GM23338 (cell line): Measurements from ENCODE around the gene DOCK10. TPM values are rescaled to one million over a fixed set of nuclear protein-coding genes. Genes with fewer than 3 reads are reported as not detected.

Source experiments
- ATAC-seq: fragments of 200-7000 bp; cut with Tn5 transposase; 3 replicates; pipeline ENCODE4 v1.9.1; 2020
- DNase-seq: peaks from one replicate; pipeline ENCODE4 v3.0.0-alpha.2; 2015; ENCODE audit warnings: low spot score
- H2AFZ ChIP-seq: fragments of 200-600 bp; sonication (generic); 2 replicates; pipeline ENCODE4 v1.8.0; 2016; ENCODE audit warnings: antibody characterized with exemption, mild to moderate bottlenecking, moderate library complexity
- H3F3A ChIP-seq: fragments of 200-600 bp; sonication (generic); replicated peaks from 2 replicates; pipeline ENCODE4 v1.8.0; 2017; ENCODE audit warnings: antibody characterized with exemption, mixed run types, low read depth
- H3K27ac ChIP-seq: fragments of 200-600 bp; sonication (generic); 2 replicates; pipeline ENCODE4 v1.6.1; 2016; ENCODE audit warnings: low read depth
- H3K27me3 ChIP-seq: fragments of 200-600 bp; sonication (generic); 2 replicates; pipeline ENCODE4 v1.8.0; 2016; ENCODE audit warnings: mild to moderate bottlenecking, mixed run types, moderate library complexity; ENCODE audit not compliant: insufficient read depth
- H3K36me3 ChIP-seq: fragments of 200-600 bp; sonication (generic); 2 replicates; pipeline ENCODE4 v1.8.0; 2016; ENCODE audit warnings: mild to moderate bottlenecking; ENCODE audit not compliant: insufficient read depth
- H3K4me1 ChIP-seq: fragments of 200-600 bp; sonication (generic); 2 replicates; pipeline ENCODE4 v1.8.0; 2016; ENCODE audit warnings: mild to moderate bottlenecking, moderate library complexity; ENCODE audit not compliant: insufficient read depth
- H3K4me2 ChIP-seq: fragments of 200-600 bp; sonication (generic); 2 replicates; pipeline ENCODE4 v1.7.1; 2017; ENCODE audit warnings: mixed run types
- H3K4me3 ChIP-seq: fragments of 200-600 bp; sonication (generic); 2 replicates; pipeline ENCODE4 v1.6.1; 2016; ENCODE audit warnings: mixed run types
- H3K79me2 ChIP-seq: fragments of 200-600 bp; sonication (generic); replicated peaks from 2 replicates; pipeline ENCODE4 v1.8.0; 2017; ENCODE audit warnings: mild to moderate bottlenecking; ENCODE audit not compliant: insufficient read depth
- H3K9me2 ChIP-seq: fragments of 200-600 bp; sonication (generic); 2 replicates; pipeline ENCODE4 v1.8.0; 2017; ENCODE audit not compliant: insufficient read depth
- H4K20me1 ChIP-seq: fragments of 200-600 bp; sonication (generic); replicated peaks from 2 replicates; pipeline ENCODE4 v1.8.0; 2017; ENCODE audit warnings: mild to moderate bottlenecking; ENCODE audit not compliant: insufficient read depth
- H3K27ac Mint-ChIP-seq: 2 replicates; pipeline ENCODE4 v1.8.0; 2020; ENCODE audit warnings: inconsistent platforms, mild to moderate bottlenecking, moderate library complexity, mixed read lengths
- H3K27me3 Mint-ChIP-seq: 3 replicates; pipeline ENCODE4 v1.8.0; 2022; ENCODE audit warnings: low read depth, mild to moderate bottlenecking, moderate library complexity, mixed read lengths, inconsistent platforms; ENCODE audit not compliant: insufficient read depth, poor library complexity
- H3K36me3 Mint-ChIP-seq: 3 replicates; pipeline ENCODE4 v1.8.0; 2021; ENCODE audit warnings: low read depth, mild to moderate bottlenecking, inconsistent platforms, moderate library complexity, mixed read lengths
- H3K4me1 Mint-ChIP-seq: 3 replicates; pipeline ENCODE4 v1.8.0; 2020; ENCODE audit warnings: mild to moderate bottlenecking, inconsistent platforms, mixed read lengths
- H3K4me3 Mint-ChIP-seq: 3 replicates; pipeline ENCODE4 v1.8.0; 2021; ENCODE audit warnings: moderate library complexity, mild to moderate bottlenecking, inconsistent platforms, mixed read lengths
- H3K9me3 Mint-ChIP-seq: 3 replicates; pipeline ENCODE4 v1.8.0; 2020; ENCODE audit warnings: moderate library complexity, mild to moderate bottlenecking, inconsistent platforms, mixed read lengths
- NANOG ChIP-seq: IDR thresholded peaks from 2 replicates; pipeline ENCODE4 v1.6.1; 2016; ENCODE audit warnings: antibody characterized with exemption, borderline replicate concordance
- POLR2AphosphoS5 ChIP-seq: IDR thresholded peaks from 2 replicates; pipeline ENCODE4 v1.6.1; 2016; ENCODE audit warnings: antibody characterized with exemption, low read depth
- STAT1 ChIP-seq: IDR thresholded peaks from one replicate; pipeline ENCODE4 v1.6.1; 2016; ENCODE audit warnings: antibody characterized with exemption; ENCODE audit not compliant: unreplicated experiment
- ZNF114 ChIP-seq: fragments of 250-450 bp; sonication (Bioruptor Pico); IDR thresholded peaks from 2 replicates; pipeline ENCODE4 v1.5.0; 2020; ENCODE audit warnings: mild to moderate bottlenecking, moderate library complexity
- ZNF331 ChIP-seq: fragments of 250-450 bp; sonication (Bioruptor Pico); IDR thresholded peaks from 2 replicates; pipeline ENCODE4 v1.5.0; 2020; ENCODE audit warnings: low read depth, mild to moderate bottlenecking, moderate library complexity
- polyA plus RNA-seq: library from polyadenylated mRNA; unstranded; fragments of >200 nt; fragmentation: Nextera tagmentation; extraction: Ambion mirVana; gene quantifications from 2 replicates; pipeline ENCODE4 v1.2.1, GENCODE V29; 2016
- total RNA-seq: library from RNA; depleted of rRNA; stranded (reverse); fragments of >200 nt; shearing (Covaris generic); gene quantifications from 2 replicates; pipeline ENCODE4 v1.2.3, GENCODE V29; 2014
- TF ChIP-seq, protein P1 (sequence below): fragments of 250-450 bp; sonication (Bioruptor Pico); IDR thresholded peaks from 2 replicates; pipeline ENCODE4 v1.5.0; 2020; ENCODE audit warnings: mild to moderate bottlenecking, moderate library complexity
- TF ChIP-seq, protein P2 (sequence below): IDR thresholded peaks from one replicate; pipeline ENCODE4 v1.6.1; 2018; ENCODE audit warnings: antibody characterized with exemption; ENCODE audit not compliant: unreplicated experiment

DOCK10 gene
- total and polyA plus RNA-seq, 2 experiments from 2014 or later = 1.0 to 1.7 TPM

DNA sequence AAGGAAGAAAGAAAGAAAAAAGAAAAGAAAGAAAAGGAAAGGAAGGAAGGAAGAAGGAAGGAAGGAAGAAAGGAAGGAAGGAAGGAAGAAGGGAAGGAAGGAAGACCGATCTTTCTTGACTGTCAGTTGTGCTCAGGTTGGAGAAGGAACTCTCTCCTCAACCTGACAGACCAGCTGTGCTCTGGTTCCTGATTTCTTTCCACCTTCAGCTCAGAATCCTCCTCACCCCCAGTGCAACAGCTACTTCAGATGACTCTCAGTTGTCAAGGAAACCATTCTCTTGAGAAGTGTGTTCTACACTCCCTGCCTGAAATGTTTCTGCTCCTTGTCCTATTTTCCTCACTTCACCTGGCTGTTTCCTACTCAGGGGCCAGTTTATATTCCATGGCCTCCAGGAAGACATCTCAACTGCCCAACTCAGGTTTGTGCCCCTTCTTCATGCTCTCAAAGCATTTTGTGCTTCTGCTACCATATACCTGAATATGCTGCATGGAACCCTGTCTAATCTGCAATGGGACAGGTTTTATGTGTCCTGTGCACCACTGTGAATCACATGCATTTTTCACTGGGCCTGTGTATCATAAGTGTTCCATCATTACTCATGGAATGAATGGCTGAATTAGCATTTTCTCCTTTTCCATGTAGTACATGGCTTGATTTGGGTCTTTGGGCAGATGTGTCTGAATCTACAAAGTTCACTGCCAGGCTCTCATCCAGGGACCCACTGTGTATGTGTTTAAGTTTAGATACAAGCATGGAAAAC is 32.8 kb upstream of the DOCK10 start:
- DNase-seq (no peak), ATAC-seq (no peak)
- Mint-ChIP-seq H3K9me3 (no peaks in the 10 kb centered on the region), H3K4me3 (no peak overlapping the region), H3K36me3 (no peaks in the 10 kb centered on the region), H3K4me1 (peaks cover 23% of the 10 kb centered on the region), H3K27ac (no peak overlapping the region), H3K27me3 (peaks cover 4% of the 10 kb centered on the region)
- no peaks in the 10 kb centered on the region for H4K20me1 ChIP-seq
- no peak overlapping the region for H3K4me3 ChIP-seq
- H3K79me2 ChIP-seq = no peaks in the 10 kb centered on the region
- TF ChIP-seq ZNF331 = no peak
- no peak for TF ChIP-seq NANOG
- TF ChIP-seq, protein P1, sequence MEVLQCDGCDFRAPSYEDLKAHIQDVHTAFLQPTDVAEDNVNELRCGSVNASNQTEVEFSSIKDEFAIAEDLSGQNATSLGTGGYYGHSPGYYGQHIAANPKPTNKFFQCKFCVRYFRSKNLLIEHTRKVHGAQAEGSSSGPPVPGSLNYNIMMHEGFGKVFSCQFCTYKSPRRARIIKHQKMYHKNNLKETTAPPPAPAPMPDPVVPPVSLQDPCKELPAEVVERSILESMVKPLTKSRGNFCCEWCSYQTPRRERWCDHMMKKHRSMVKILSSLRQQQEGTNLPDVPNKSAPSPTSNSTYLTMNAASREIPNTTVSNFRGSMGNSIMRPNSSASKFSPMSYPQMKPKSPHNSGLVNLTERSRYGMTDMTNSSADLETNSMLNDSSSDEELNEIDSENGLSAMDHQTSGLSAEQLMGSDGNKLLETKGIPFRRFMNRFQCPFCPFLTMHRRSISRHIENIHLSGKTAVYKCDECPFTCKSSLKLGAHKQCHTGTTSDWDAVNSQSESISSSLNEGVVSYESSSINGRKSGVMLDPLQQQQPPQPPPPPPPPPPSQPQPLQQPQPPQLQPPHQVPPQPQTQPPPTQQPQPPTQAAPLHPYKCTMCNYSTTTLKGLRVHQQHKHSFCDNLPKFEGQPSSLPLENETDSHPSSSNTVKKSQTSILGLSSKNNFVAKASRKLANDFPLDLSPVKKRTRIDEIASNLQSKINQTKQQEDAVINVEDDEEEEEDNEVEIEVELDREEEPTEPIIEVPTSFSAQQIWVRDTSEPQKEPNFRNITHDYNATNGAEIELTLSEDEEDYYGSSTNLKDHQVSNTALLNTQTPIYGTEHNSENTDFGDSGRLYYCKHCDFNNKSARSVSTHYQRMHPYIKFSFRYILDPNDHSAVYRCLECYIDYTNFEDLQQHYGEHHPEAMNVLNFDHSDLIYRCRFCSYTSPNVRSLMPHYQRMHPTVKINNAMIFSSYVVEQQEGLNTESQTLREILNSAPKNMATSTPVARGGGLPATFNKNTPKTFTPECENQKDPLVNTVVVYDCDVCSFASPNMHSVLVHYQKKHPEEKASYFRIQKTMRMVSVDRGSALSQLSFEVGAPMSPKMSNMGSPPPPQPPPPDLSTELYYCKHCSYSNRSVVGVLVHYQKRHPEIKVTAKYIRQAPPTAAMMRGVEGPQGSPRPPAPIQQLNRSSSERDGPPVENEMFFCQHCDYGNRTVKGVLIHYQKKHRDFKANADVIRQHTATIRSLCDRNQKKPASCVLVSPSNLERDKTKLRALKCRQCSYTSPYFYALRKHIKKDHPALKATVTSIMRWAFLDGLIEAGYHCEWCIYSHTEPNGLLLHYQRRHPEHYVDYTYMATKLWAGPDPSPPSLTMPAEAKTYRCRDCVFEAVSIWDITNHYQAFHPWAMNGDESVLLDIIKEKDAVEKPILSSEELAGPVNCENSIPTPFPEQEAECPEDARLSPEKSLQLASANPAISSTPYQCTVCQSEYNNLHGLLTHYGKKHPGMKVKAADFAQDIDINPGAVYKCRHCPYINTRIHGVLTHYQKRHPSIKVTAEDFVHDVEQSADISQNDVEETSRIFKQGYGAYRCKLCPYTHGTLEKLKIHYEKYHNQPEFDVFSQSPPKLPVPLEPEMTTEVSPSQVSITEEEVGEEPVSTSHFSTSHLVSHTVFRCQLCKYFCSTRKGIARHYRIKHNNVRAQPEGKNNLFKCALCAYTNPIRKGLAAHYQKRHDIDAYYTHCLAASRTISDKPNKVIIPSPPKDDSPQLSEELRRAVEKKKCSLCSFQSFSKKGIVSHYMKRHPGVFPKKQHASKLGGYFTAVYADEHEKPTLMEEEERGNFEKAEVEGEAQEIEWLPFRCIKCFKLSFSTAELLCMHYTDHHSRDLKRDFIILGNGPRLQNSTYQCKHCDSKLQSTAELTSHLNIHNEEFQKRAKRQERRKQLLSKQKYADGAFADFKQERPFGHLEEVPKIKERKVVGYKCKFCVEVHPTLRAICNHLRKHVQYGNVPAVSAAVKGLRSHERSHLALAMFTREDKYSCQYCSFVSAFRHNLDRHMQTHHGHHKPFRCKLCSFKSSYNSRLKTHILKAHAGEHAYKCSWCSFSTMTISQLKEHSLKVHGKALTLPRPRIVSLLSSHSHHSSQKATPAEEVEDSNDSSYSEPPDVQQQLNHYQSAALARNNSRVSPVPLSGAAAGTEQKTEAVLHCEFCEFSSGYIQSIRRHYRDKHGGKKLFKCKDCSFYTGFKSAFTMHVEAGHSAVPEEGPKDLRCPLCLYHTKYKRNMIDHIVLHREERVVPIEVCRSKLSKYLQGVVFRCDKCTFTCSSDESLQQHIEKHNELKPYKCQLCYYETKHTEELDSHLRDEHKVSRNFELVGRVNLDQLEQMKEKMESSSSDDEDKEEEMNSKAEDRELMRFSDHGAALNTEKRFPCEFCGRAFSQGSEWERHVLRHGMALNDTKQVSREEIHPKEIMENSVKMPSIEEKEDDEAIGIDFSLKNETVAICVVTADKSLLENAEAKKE (CRISPR knock-in tag) = no peak
- TF ChIP-seq ZNF114 = no peak
- TF ChIP-seq, protein P2, sequence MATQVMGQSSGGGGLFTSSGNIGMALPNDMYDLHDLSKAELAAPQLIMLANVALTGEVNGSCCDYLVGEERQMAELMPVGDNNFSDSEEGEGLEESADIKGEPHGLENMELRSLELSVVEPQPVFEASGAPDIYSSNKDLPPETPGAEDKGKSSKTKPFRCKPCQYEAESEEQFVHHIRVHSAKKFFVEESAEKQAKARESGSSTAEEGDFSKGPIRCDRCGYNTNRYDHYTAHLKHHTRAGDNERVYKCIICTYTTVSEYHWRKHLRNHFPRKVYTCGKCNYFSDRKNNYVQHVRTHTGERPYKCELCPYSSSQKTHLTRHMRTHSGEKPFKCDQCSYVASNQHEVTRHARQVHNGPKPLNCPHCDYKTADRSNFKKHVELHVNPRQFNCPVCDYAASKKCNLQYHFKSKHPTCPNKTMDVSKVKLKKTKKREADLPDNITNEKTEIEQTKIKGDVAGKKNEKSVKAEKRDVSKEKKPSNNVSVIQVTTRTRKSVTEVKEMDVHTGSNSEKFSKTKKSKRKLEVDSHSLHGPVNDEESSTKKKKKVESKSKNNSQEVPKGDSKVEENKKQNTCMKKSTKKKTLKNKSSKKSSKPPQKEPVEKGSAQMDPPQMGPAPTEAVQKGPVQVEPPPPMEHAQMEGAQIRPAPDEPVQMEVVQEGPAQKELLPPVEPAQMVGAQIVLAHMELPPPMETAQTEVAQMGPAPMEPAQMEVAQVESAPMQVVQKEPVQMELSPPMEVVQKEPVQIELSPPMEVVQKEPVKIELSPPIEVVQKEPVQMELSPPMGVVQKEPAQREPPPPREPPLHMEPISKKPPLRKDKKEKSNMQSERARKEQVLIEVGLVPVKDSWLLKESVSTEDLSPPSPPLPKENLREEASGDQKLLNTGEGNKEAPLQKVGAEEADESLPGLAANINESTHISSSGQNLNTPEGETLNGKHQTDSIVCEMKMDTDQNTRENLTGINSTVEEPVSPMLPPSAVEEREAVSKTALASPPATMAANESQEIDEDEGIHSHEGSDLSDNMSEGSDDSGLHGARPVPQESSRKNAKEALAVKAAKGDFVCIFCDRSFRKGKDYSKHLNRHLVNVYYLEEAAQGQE = no peak
- no peak for TF ChIP-seq POLR2AphosphoS5
- no peak for TF ChIP-seq STAT1
- H3K27me3 ChIP-seq = no peaks in the 10 kb centered on the region
- no peak overlapping the region for H2AFZ ChIP-seq
- no peak overlapping the region for H3K27ac ChIP-seq
- no peak overlapping the region for H3K4me2 ChIP-seq
- H3K4me1 ChIP-seq = peaks cover 16% of the 10 kb centered on the region; the same call in 1 of the 2 replicates
- no peaks in the 10 kb centered on the region for H3K36me3 ChIP-seq
- H3F3A ChIP-seq = no peaks in the 10 kb centered on the region
- peaks cover 9% of the 10 kb centered on the region; the same call in 1 of the 2 replicates for H3K9me2 ChIP-seq
